Measurements from ENCODE around the gene PLEK.

GRCh38 chr2:68351997-68352396, 13.1 kb upstream of the PLEK start:
- TF ChIP-seq POLR2AphosphoS5 (IDR thresholded peaks at IDR 0.05; ENCODE audit: low read depth, low read length) = no peak
- TF ChIP-seq CTCF (IDR thresholded peaks at IDR 0.05) = no peak
- no peak for TF ChIP-seq NRF1 (IDR thresholded peaks at IDR 0.05; ENCODE audit: low read depth, low read length)
- no peak for TF ChIP-seq EP300 (IDR thresholded peaks at IDR 0.05; ENCODE audit: borderline replicate concordance in 1 of 2, low read depth in 1 of 2, low read length in 1 of 2)
- TF ChIP-seq RFX5 (IDR thresholded peaks at IDR 0.05; ENCODE audit: low read length) = no peak
- no peak for TF ChIP-seq USF2 (IDR thresholded peaks at IDR 0.05; ENCODE audit: borderline replicate concordance, low read depth, low read length)
- TF ChIP-seq MXI1 (IDR thresholded peaks at IDR 0.05; ENCODE audit: low read depth, low read length) = no peak
- TF ChIP-seq TCF12 (IDR thresholded peaks at IDR 0.05) = no peak
- TF ChIP-seq GABPA (IDR thresholded peaks at IDR 0.05; ENCODE audit: low read depth) = no peak
- no peak for TF ChIP-seq EZH2phosphoT487 (IDR thresholded peaks at IDR 0.05; ENCODE audit: borderline replicate concordance, low read depth)
- no peak for TF ChIP-seq YY1 (IDR thresholded peaks at IDR 0.05; ENCODE audit: low read depth)
- no peak for TF ChIP-seq TAF1 (IDR thresholded peaks at IDR 0.05; ENCODE audit: borderline replicate concordance, low read depth, low read length)

All from SK-N-SH (cell line).